Heart left ventricle (tissue), 16 donors: ENCODE data around the gene SLC49A3. TPM values are rescaled to one million over a fixed set of nuclear protein-coding genes. Genes with fewer than 3 reads are reported as not detected.

Experiments used
- ATAC-seq, 4 donors: fragments of 200-7000 bp; cut with Tn5 transposase; one replicate each; pipeline ENCODE4 v1.9.1; 2020 to 2022; ENCODE audit warnings: moderate library complexity in 4 of 4, mild to moderate bottlenecking in 3 of 4, moderate number of reproducible peaks in 1 of 4
- DNase-seq, 5 donors: peaks; one replicate each; pipeline ENCODE4 v3.0.0-alpha.2; 2020
- H3K27ac ChIP-seq, 12 donors: fragments of 200-600 bp; sonication (generic) in 4 of 12; one replicate each; pipeline versions ENCODE4 v1.5.0 to v1.8.0; 2016 to 2022; ENCODE audit warnings: mild to moderate bottlenecking in 2 of 12
- H3K27me3 ChIP-seq, 9 donors: fragments of 200-600 bp; sonication (generic) in 2 of 9; one replicate each; pipeline versions ENCODE4 v1.5.1 to v1.8.0; 2016 to 2022; ENCODE audit warnings: mild to moderate bottlenecking in 3 of 9
- H3K36me3 ChIP-seq, 9 donors: fragments of 200-600 bp; sonication (generic) in 2 of 9; one replicate each; pipeline versions ENCODE4 v1.5.0 to v1.8.0; 2018 to 2022; ENCODE audit warnings: mild to moderate bottlenecking in 2 of 9
- H3K4me1 ChIP-seq, 12 donors: fragments of 200-600 bp; sonication (generic) in 4 of 12; one replicate each; pipeline versions ENCODE4 v1.5.0 to v1.8.0; 2016 to 2022; ENCODE audit warnings: mild to moderate bottlenecking in 3 of 12
- H3K4me3 ChIP-seq, 12 donors: fragments of 200-600 bp; sonication (generic) in 4 of 12; one replicate each; pipeline versions ENCODE4 v1.5.0 to v1.8.0; 2017 to 2022; ENCODE audit warnings: mild to moderate bottlenecking in 9 of 12, moderate library complexity in 4 of 12
- H3K9me3 ChIP-seq, 12 donors: fragments of 200-600 bp; sonication (generic) in 4 of 12; one replicate each; pipeline versions ENCODE4 v1.5.0 to v1.8.0; 2016 to 2022; ENCODE audit warnings: mild to moderate bottlenecking in 1 of 12
- CTCF ChIP-seq, 12 donors: fragments of 200-600 bp; sonication (generic) in 4 of 12; IDR thresholded peaks; one replicate each; pipeline versions ENCODE4 v1.5.0 to v1.8.0; 2018 to 2022; ENCODE audit warnings: antibody characterized with exemption in 12 of 12, mild to moderate bottlenecking in 5 of 12
- POLR2A ChIP-seq, 2 donors: fragments of 450-650 bp; IDR thresholded peaks; one replicate each; pipeline ENCODE4 v1.6.1; 2017; ENCODE audit warnings: antibody characterized with exemption in 2 of 2, mild to moderate bottlenecking in 2 of 2, moderate library complexity in 2 of 2
- WGBS, 4 donors: extraction: QIAGEN DNeasy Blood & Tissue Kit in 2 of 4; methylation state at CpG; one replicate each; pipeline versions ENCODE4 v1.1.5 to v1.1.7; 2013 to 2018; 5-methylcytosine and 5-hydroxymethylcytosine counted together
- intact Hi-C, 10 donors: fragments of 100-400 bp; cut with DNase I; formaldehyde crosslinking; loops; one replicate each; pipeline versions ENCODE4 v1.11.1 to v1.14.2; 2022
- polyA plus RNA-seq, 2 donors: library from polyadenylated mRNA; stranded (reverse); fragments of 200-250 nt; gene quantifications; one replicate each; pipeline ENCODE4 v1.2.3, GENCODE V29; 2013
- total RNA-seq, 9 donors: library from RNA; depleted of rRNA in 2 of 9; stranded (reverse); fragments of >200 nt in 2 of 9; fragmentation: NEBNext Ultra II Directional in 3 of 9; extraction: Animal tissue kit (Norgen Biotek cat#: 25700) in 3 of 9; gene quantifications; one replicate each; pipeline versions ENCODE4 v1.1.0 to v1.2.4, GENCODE V29; 2016 to 2023
- donor health status: ischemic (EF 13 %, LVEDD 7.1; RV severe dilation, severe dysfunction).
- donor health status: healthy with polysubstance abuse.
- donor health status: DM: no; HTN: yes; CAD: no.
- donor health status: DM: no; HTN: no; CAD: no.
- donor health status: ischemic (EF 25% LVEDD 6.9; RV normal size, moderate dysfunction).
- donor health status: ischemic (EF 25% LVEDD 5.7; RV mildly dilated, moderate dysfunction).
- donor health status: healthy.
- donor health status: DM: yes; HTN: yes; CAD: no.
- donor health status: ischemic (EF 35%, LVEDD 5.7; RV mildly dilated, moderate dysfunction).
- donor health status: nonischemic (EF 11% LVEDD 7.7; RV severe dilation, severe dysfunction).
- donor health status: DM: yes; HTN: yes; CAD: no.
- donor health status: PGD.
- donor health status: ischemic (EF 29% LVEDD 5.4; RV normal size, mild dysfunction).
- donor health status: nonischemic (EF 23%, LVEDD 6.1; RV moderate dilation, normal function).

SLC49A3 gene
- total and polyA plus RNA-seq, 11 donors = 5.2 to 20.5 (median 8.9) TPM

- DNase-seq (no peak), ATAC-seq (no peak)
- Histone ChIP-seq H3K4me3 (no peak overlapping the region), H3K27me3 (no peaks in the 10 kb centered on the region), H3K9me3 (no peaks in the 10 kb centered on the region), H3K4me1 (peaks cover 0 to 18% (median 9%) of the 10 kb centered on the region in 12 donors), H3K27ac (no peak overlapping the region), H3K36me3 (peaks cover 2 to 48% (median 43%) of the 10 kb centered on the region in 9 donors)
- WGBS, 4 donors = 92 to 97% (median 96%) methylated on average over 17 to 27 of the region's 27 CpGs
- intact Hi-C loops = no loop called here
- TF ChIP-seq CTCF (IDR thresholded peaks at IDR 0.05) = no peak
- no peak for TF ChIP-seq POLR2A (IDR thresholded peaks at IDR 0.05)
These were observed 41.6 kb upstream of the SLC49A3 start for GRCh38 chr4:730511-730910.

- H3K27ac ChIP-seq = no peak overlapping the region
- no peaks in the 10 kb centered on the region for H3K27me3 ChIP-seq
- H3K4me3 ChIP-seq = no peak overlapping the region
- no peak for ATAC-seq
- H3K4me1 ChIP-seq = peaks cover 0 to 18% (median 9%) of the 10 kb centered on the region in 12 donors
- no peaks in the 10 kb centered on the region for H3K9me3 ChIP-seq
- H3K36me3 ChIP-seq = peaks cover 0 to 39% (median 34%) of the 10 kb centered on the region in 9 donors
- intact Hi-C loops = no loop called here
- no peak for DNase-seq
- TF ChIP-seq CTCF (IDR thresholded peaks at IDR 0.05) (no peak), POLR2A (IDR thresholded peaks at IDR 0.05) (no peak)
- WGBS, 4 donors = 88 to 92% (median 91%) methylated on average over 19 to 20 of the region's 20 CpGs
These were observed 40.7 kb upstream of the SLC49A3 start for GRCh38 chr4:729336-730315.

GRCh38 chr4:727576-727975, 38.6 kb upstream of the SLC49A3 start:
- Histone ChIP-seq H3K4me3 (no peak overlapping the region), H3K27ac (no peak overlapping the region), H3K36me3 (peaks cover 0 to 22% (median 19%) of the 10 kb centered on the region in 9 donors), H3K4me1 (peaks cover 0 to 18% (median 9%) of the 10 kb centered on the region in 12 donors), H3K27me3 (no peaks in the 10 kb centered on the region), H3K9me3 (no peaks in the 10 kb centered on the region)
- no peak for DNase-seq
- intact Hi-C loops = no loop called here
- TF ChIP-seq POLR2A (IDR thresholded peaks at IDR 0.05) = no peak
- TF ChIP-seq CTCF (IDR thresholded peaks at IDR 0.05) = no peak
- whole genome bisulfite sequencing, 4 donors = 73 to 82% (median 78%) methylated on average over 6 of the region's 6 CpGs
- no peak for ATAC-seq

DNA sequence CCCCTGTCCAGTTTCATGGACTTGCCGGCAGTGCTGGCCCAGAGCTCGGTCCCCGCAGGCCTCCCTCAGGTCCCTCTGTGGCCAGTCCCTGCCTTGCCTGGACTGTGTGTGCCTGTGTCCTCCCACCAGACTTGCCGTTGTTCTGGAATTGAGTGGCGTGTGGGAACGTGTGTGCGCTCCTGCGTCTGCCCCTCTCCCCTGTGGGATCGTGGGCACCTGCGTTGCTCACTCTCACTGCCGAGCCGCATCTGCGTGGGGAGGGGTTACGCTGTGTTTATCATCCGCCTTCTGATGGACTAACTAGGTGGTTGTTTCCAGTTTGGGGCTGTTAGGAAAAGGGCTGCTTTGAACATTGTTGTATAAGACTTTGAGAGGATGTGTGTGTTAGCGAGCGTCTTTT, 37.9 kb upstream of the SLC49A3 start:
- TF ChIP-seq CTCF (IDR thresholded peaks at IDR 0.05) (no peak), POLR2A (IDR thresholded peaks at IDR 0.05) (no peak)
- Histone ChIP-seq H3K9me3 (no peaks in the 10 kb centered on the region), H3K27me3 (no peaks in the 10 kb centered on the region), H3K4me3 (no peak overlapping the region), H3K4me1 (peaks cover 0 to 18% (median 9%) of the 10 kb centered on the region in 12 donors), H3K27ac (peak overlapping the region in 4 of 12 donors; percentile 26 to 52 (median 36)), H3K36me3 (peaks cover 0 to 19% (median 16%) of the 10 kb centered on the region in 9 donors)
- peak in 1 of 5 donors; percentile 48 for DNase-seq
- 76 to 79% (median 78%) methylated on average over 17 of the region's 17 CpGs for WGBS, 4 donors
- intact Hi-C loops = no loop called here
- peak in 2 of 4 donors; percentile 28 to 44 for ATAC-seq
